ENCODE results near the gene WEE2.

WEE2 gene

DNA sequence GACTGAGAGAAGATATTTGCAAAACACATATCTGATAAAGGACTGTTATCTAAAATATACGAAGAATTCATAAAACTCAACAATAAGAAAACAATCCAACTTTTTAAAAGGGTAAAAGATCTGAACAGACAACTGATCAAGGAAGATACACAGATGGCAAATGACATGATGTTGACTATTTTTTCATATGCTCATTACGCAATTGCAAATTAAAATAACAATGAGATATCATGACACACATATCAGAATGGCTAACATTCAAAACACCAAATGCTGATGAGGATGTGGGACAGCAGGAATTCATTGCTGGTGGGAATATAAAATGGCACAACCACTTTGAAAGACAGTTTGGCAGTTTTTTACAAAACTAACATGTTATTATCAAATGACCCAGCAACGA, 15.1 kb upstream of the WEE2 start:
- no peaks in the 10 kb centered on the region for H3K36me3 ChIP-seq (ENCODE audit: control insufficient read depth, low read depth, low read length)

DNA sequence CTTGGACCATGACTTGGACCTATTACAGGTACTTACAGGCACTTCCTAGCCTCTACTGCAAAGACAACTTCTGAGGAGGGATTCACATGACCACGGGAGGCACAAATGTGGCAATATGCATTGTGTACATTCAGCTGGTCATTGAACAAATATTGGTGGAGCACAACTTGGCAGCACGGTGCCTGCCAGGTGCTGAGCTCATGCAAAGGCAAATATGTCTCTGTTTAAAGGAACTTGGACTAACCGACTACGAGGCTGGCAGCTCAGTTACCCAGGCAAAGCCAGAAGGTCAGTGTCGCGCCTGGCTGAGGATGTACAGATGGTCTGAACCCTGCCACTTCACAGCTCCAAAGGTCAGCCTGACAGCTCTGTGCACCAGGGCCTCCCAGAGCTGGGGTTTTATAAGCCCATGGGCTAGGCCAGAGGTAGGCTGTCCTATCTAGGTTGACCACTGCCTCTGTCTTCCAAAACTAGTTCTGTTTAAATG, 12.3 kb upstream of the WEE2 start:
- H3K9me3 ChIP-seq (ENCODE audit: control insufficient read depth, low read depth, low read length): no peaks in the 10 kb centered on the region
- H3K9ac ChIP-seq (ENCODE audit: low read length): no peak overlapping the region
- H3K36me3 ChIP-seq (ENCODE audit: control insufficient read depth, low read depth, low read length): no peaks in the 10 kb centered on the region
- H3K27ac ChIP-seq (ENCODE audit: low read length): no peak overlapping the region
- H3K4me3 ChIP-seq (ENCODE audit: low read length): no peak overlapping the region
- peaks cover 9% of the 10 kb centered on the region for H3K27me3 ChIP-seq (ENCODE audit: control insufficient read depth, insufficient read depth, low read length)
- H3K4me1 ChIP-seq (ENCODE audit: control insufficient read depth, low read depth, low read length): peaks cover 31% of the 10 kb centered on the region

More for the DNA sequence above, 15.1 kb upstream of the WEE2 start:
- H3K9me3 ChIP-seq (ENCODE audit: control insufficient read depth, low read depth, low read length): no peaks in the 10 kb centered on the region
- no peak overlapping the region for H3K9ac ChIP-seq (ENCODE audit: low read length)
- H3K4me3 ChIP-seq (ENCODE audit: low read length): no peak overlapping the region
- H3K27me3 ChIP-seq (ENCODE audit: control insufficient read depth, insufficient read depth, low read length): no peaks in the 10 kb centered on the region
- no peak overlapping the region for H3K27ac ChIP-seq (ENCODE audit: low read length)
- H3K4me1 ChIP-seq (ENCODE audit: control insufficient read depth, low read depth, low read length): peaks cover 19% of the 10 kb centered on the region

GRCh38 chr7:141696348-141696747, 11.8 kb upstream of the WEE2 start:
- H3K4me3 ChIP-seq (ENCODE audit: low read length): no peak overlapping the region
- no peaks in the 10 kb centered on the region for H3K36me3 ChIP-seq (ENCODE audit: control insufficient read depth, low read depth, low read length)
- H3K4me1 ChIP-seq (ENCODE audit: control insufficient read depth, low read depth, low read length): peaks cover 31% of the 10 kb centered on the region
- no peaks in the 10 kb centered on the region for H3K9me3 ChIP-seq (ENCODE audit: control insufficient read depth, low read depth, low read length)
- peaks cover 11% of the 10 kb centered on the region for H3K27me3 ChIP-seq (ENCODE audit: control insufficient read depth, insufficient read depth, low read length)
- no peak overlapping the region for H3K9ac ChIP-seq (ENCODE audit: low read length)
- H3K27ac ChIP-seq (ENCODE audit: low read length): no peak overlapping the region

DNA sequence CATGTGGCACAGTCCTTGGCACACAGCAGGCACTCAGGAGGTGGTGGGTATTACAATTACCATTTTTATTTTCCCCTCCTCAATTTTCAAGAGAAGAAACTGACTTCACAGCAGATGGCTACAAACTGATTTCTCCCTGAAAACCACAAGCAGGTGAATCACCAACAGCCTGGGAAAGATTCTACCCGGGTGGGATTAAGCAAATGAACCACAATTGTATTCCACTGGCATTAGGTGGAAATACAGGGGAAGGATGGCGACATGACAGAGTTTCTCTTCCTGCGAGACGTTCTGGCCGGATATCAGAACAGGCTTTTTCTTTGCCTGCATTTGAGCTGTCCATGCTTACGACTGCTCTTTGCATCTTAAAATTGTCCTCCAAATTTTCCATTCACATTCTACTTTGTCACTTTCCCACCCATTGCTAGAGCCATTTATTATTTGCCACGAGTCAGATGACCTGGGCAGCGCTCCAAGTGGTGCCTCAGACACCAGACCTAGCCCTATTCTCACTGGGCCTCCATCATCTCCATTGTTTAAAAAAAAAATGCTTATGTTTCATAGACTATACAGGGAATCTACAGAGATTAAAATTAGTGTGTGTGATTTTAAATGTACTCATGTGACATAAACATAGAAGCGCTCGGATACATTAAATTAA, 10.8 kb upstream of the WEE2 start:
- Histone ChIP-seq H3K27ac (ENCODE audit: low read length) (no peak overlapping the region), H3K9ac (ENCODE audit: low read length) (no peak overlapping the region), H3K4me3 (ENCODE audit: low read length) (no peak overlapping the region), H3K4me1 (ENCODE audit: control insufficient read depth, low read depth, low read length) (peaks cover 27% of the 10 kb centered on the region), H3K27me3 (ENCODE audit: control insufficient read depth, insufficient read depth, low read length) (peaks cover 13% of the 10 kb centered on the region), H3K9me3 (ENCODE audit: control insufficient read depth, low read depth, low read length) (no peaks in the 10 kb centered on the region), H3K36me3 (ENCODE audit: control insufficient read depth, low read depth, low read length) (no peaks in the 10 kb centered on the region)

DNA sequence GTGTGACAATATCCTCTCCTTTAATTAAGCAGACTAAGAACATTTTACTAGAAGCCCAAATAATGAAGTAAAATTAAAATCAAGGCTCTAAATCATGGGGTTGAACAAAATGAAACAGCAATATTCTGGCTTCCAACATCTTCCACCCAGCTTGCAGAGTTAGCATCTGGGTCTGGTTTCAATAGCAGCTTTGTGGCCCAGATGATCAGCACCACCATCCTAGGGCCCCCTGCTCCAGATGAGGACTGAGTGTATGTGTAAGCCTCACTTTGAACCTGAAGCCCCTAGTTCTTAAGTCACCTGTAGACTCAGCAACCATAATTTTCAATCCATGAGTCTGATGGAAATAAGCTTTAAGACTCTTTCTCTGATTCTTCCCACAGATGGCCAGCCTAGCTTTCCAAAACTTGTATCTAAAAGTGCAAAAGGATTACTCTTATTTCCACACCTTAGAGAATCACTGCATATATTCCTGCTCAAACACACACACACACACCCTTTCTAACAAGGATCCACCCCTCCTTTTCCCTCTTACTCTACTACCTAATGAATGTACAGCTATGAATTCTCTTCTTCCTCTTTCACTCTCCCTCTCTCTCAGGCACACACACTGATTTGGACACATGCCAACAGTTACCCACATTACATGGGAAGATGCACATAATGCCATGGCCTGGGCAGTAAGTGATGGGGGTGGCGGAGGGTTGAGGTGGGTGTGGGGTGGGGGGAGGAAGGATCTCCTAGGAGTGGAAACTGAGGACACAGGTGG, 9.7 kb upstream of the WEE2 start:
- Histone ChIP-seq H3K9me3 (ENCODE audit: control insufficient read depth, low read depth, low read length) (no peaks in the 10 kb centered on the region), H3K27me3 (ENCODE audit: control insufficient read depth, insufficient read depth, low read length) (peaks cover 23% of the 10 kb centered on the region), H3K27ac (ENCODE audit: low read length) (no peak overlapping the region), H3K9ac (ENCODE audit: low read length) (no peak overlapping the region), H3K36me3 (ENCODE audit: control insufficient read depth, low read depth, low read length) (no peaks in the 10 kb centered on the region), H3K4me3 (ENCODE audit: low read length) (no peak overlapping the region), H3K4me1 (ENCODE audit: control insufficient read depth, low read depth, low read length) (peaks cover 30% of the 10 kb centered on the region)

DNA sequence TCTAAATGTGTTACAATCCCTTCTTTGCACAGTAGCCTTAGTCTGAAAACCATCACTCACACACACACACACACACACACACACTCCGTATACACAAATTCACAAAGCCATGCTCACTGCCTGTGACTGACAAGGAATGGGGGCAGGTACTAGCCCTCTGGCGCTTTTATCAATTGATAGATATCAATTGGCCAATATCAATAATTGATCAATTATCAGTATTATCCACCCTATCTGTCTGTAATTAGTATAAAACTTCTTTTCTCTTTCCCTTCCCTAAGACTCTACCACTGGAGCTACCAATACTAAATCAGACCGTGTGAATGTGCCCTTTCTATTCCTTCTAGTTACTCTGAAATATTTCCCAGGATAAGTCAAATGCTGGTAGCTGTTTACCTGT, 8.3 kb upstream of the WEE2 start:
- H3K27ac ChIP-seq (ENCODE audit: low read length): no peak overlapping the region
- peaks cover 28% of the 10 kb centered on the region for H3K27me3 ChIP-seq (ENCODE audit: control insufficient read depth, insufficient read depth, low read length)
- no peaks in the 10 kb centered on the region for H3K9me3 ChIP-seq (ENCODE audit: control insufficient read depth, low read depth, low read length)
- H3K9ac ChIP-seq (ENCODE audit: low read length): no peak overlapping the region
- H3K4me3 ChIP-seq (ENCODE audit: low read length): no peak overlapping the region
- no peaks in the 10 kb centered on the region for H3K36me3 ChIP-seq (ENCODE audit: control insufficient read depth, low read depth, low read length)
- peaks cover 30% of the 10 kb centered on the region for H3K4me1 ChIP-seq (ENCODE audit: control insufficient read depth, low read depth, low read length)

DNA sequence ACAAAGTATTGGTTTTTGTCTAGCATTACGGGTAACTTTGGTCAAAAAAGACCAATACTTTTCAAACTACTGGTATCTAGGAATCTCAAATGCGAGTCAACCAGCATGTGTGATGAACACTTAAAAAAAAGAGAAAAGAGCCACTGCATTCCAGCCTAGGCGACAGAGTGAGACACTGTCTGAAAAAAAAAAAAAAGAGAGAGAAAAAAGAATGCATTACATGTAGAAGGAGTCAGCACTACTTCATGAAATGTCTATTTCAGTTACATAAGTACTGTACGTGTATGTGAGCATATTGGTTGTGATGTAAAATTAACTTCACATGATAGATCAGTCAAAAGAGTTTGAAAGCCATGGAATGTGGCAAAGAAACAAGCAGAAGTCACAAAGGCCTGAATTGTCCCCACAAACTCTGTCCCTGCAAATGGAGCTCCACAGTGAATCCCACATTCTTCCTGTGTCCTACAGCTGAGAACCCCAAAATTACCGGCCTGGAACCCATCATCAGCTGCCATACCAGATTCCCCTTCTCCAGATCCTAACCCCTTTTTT, 7.8 kb upstream of the WEE2 start:
- Histone ChIP-seq H3K4me3 (ENCODE audit: low read length) (peak overlapping the region; percentile 87), H3K36me3 (ENCODE audit: control insufficient read depth, low read depth, low read length) (no peaks in the 10 kb centered on the region), H3K27ac (ENCODE audit: low read length) (no peak overlapping the region), H3K9me3 (ENCODE audit: control insufficient read depth, low read depth, low read length) (no peaks in the 10 kb centered on the region), H3K4me1 (ENCODE audit: control insufficient read depth, low read depth, low read length) (peaks cover 30% of the 10 kb centered on the region), H3K9ac (ENCODE audit: low read length) (no peak overlapping the region), H3K27me3 (ENCODE audit: control insufficient read depth, insufficient read depth, low read length) (peaks cover 28% of the 10 kb centered on the region)

DNA sequence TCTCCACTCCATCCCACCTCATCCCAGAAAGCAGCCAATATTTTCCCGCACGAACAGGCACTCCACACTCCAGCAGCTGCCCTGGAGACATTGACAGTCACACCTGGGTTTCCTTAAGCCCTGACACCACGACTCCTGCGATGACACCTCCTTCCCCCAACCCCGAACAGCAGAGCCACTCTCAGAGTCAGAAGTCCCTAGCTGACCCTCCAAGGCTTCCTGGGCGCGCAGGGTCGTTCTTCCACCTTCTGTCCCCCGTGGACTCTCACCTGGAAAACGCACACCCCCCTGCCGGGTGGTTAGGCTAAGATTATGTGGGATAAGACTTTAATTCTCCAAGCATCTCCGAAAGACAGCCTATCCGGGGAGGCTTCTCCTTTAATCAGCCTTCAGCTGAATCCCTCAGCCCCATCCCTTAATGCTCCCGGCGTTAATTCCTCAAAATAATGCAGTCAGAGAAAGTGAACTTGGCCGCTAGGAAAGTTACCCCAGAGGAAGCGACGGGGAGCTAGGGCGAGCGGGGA, 7.2 kb upstream of the WEE2 start:
- H3K9ac ChIP-seq (ENCODE audit: low read length): peak overlapping the region; percentile 45
- H3K27ac ChIP-seq (ENCODE audit: low read length): no peak overlapping the region
- H3K27me3 ChIP-seq (ENCODE audit: control insufficient read depth, insufficient read depth, low read length): peaks cover 28% of the 10 kb centered on the region
- peak overlapping the region; percentile 87 for H3K4me3 ChIP-seq (ENCODE audit: low read length)
- H3K36me3 ChIP-seq (ENCODE audit: control insufficient read depth, low read depth, low read length): no peaks in the 10 kb centered on the region
- H3K4me1 ChIP-seq (ENCODE audit: control insufficient read depth, low read depth, low read length): peaks cover 30% of the 10 kb centered on the region
- H3K9me3 ChIP-seq (ENCODE audit: control insufficient read depth, low read depth, low read length): no peaks in the 10 kb centered on the region

GRCh38 chr7:141701489-141702046, 6.6 kb upstream of the WEE2 start:
- Histone ChIP-seq H3K9ac (ENCODE audit: low read length) (no peak overlapping the region), H3K9me3 (ENCODE audit: control insufficient read depth, low read depth, low read length) (no peaks in the 10 kb centered on the region), H3K4me1 (ENCODE audit: control insufficient read depth, low read depth, low read length) (peaks cover 30% of the 10 kb centered on the region), H3K36me3 (ENCODE audit: control insufficient read depth, low read depth, low read length) (no peaks in the 10 kb centered on the region), H3K4me3 (ENCODE audit: low read length) (peak overlapping the region; percentile 59), H3K27ac (ENCODE audit: low read length) (no peak overlapping the region), H3K27me3 (ENCODE audit: control insufficient read depth, insufficient read depth, low read length) (peaks cover 28% of the 10 kb centered on the region)

DNA sequence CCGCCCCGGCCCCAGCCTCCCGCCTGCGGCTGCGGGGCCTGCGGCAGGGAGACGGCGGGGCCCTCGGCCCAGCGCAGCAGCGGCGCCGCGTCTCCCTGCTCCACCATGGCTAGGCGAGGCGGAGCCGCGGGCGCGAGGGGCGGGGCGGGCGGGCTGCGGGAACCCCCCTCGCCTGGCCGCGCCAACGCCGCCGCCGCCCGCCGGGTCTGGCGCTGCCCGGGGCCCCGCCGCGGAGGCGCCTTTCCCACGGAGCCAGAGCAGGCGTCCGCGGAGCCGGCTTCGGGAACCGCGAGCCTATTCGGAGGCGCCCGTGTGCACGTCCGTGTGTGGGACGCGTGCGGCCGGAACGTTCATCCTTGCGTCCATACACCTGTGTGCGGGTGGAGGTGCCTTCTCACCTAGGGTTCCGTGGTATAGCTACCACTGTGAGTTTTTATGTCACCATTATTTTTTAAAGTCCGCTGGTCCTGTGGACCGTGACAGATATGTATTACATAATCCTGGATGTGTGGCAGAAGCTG, 6.0 kb upstream of the WEE2 start, which contains the start of gene DENND11:
Gene DENND11, minus strand, starts transcription at position 120 of the 521 bp plus-strand sequence. Its CDS starts 13 bp downstream, at position 107.
- H3K9me3 ChIP-seq (ENCODE audit: control insufficient read depth, low read depth, low read length): no peaks in the 10 kb centered on the region
- no peak within 1 kb of the TSS for H3K27ac ChIP-seq (ENCODE audit: low read length)
- no peaks in the 10 kb centered on the region for H3K36me3 ChIP-seq (ENCODE audit: control insufficient read depth, low read depth, low read length)
- H3K4me3 ChIP-seq (ENCODE audit: low read length): peak within 1 kb of the TSS; percentile 87
- H3K27me3 ChIP-seq (ENCODE audit: control insufficient read depth, insufficient read depth, low read length): peaks cover 28% of the 10 kb centered on the region
- peaks cover 27% of the 10 kb centered on the region for H3K4me1 ChIP-seq (ENCODE audit: control insufficient read depth, low read depth, low read length)
- peak within 1 kb of the TSS; percentile 45 for H3K9ac ChIP-seq (ENCODE audit: low read length)

GRCh38 chr7:141702892-141703291, 5.3 kb upstream of the WEE2 start:
- Histone ChIP-seq H3K4me3 (ENCODE audit: low read length) (no peak overlapping the region), H3K4me1 (ENCODE audit: control insufficient read depth, low read depth, low read length) (peaks cover 19% of the 10 kb centered on the region), H3K27ac (ENCODE audit: low read length) (no peak overlapping the region), H3K36me3 (ENCODE audit: control insufficient read depth, low read depth, low read length) (no peaks in the 10 kb centered on the region), H3K9ac (ENCODE audit: low read length) (no peak overlapping the region), H3K9me3 (ENCODE audit: control insufficient read depth, low read depth, low read length) (no peaks in the 10 kb centered on the region), H3K27me3 (ENCODE audit: control insufficient read depth, insufficient read depth, low read length) (peaks cover 28% of the 10 kb centered on the region)
